Kidney epithelial cell (primary cell): ENCODE results near the gene CDX1. TPM values are rescaled to one million over a fixed set of nuclear protein-coding genes. Genes with fewer than 3 reads are reported as not detected.

ENCODE experiments used
- DNase-seq: peaks from one replicate; pipeline ENCODE4 v3.0.0-alpha.2; 2010; ENCODE audit warnings: low read depth
- H3K27me3 ChIP-seq: 2 replicates; pipeline ENCODE4 v1.6.0; 2011; ENCODE audit warnings: low read length; ENCODE audit not compliant: control insufficient read depth, insufficient read depth
- H3K36me3 ChIP-seq: 2 replicates; pipeline ENCODE4 v1.5.1; 2011; ENCODE audit warnings: low read length; ENCODE audit not compliant: control insufficient read depth, insufficient read depth
- H3K4me3 ChIP-seq: 2 replicates; pipeline ENCODE4 v1.5.1; 2011; ENCODE audit warnings: low read depth, mild to moderate bottlenecking, control low read depth, low read length
- total RNA-seq: library from RNA; depleted of rRNA; stranded (reverse); fragments of >200 nt; gene quantifications from 2 replicates; pipeline ENCODE4 v1.2.3, GENCODE V29; 2015
- TF ChIP-seq, protein P1 (sequence below): IDR thresholded peaks from 2 replicates; pipeline ENCODE4 v1.5.1; 2011; ENCODE audit warnings: mild to moderate bottlenecking, moderate library complexity, low read length, control low read depth, inconsistent platforms; ENCODE audit not compliant: insufficient read depth, poor library complexity, severe bottlenecking

CDX1 gene
- total RNA-seq, 1 donor from 2014 or later: 0.33 TPM

DNA sequence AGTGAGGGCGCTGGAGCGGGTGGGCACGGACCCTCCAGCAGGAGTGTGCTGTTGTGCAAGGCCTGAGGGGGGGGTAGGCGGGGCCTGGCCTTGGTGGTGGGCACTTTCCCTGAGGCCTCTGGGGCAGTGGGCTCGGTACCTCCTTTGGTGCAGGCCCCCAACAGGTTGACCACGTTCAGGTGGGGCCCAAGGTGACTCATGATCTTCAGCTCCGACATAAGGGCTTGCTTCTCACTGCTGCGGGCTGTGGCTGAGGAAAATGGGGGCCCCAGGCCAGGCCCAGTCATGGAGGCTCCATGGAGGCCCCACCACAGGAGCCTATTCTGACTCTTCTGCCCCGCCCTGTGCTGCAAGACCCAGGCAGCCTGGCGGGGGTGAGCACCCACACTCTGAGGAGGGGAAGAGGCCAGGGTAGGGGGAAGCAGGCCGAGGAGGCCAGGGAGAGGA lies 42.4 kb upstream of the CDX1 start:
- H3K27me3 ChIP-seq: no peaks in the 10 kb centered on the region
- TF ChIP-seq, protein P1, sequence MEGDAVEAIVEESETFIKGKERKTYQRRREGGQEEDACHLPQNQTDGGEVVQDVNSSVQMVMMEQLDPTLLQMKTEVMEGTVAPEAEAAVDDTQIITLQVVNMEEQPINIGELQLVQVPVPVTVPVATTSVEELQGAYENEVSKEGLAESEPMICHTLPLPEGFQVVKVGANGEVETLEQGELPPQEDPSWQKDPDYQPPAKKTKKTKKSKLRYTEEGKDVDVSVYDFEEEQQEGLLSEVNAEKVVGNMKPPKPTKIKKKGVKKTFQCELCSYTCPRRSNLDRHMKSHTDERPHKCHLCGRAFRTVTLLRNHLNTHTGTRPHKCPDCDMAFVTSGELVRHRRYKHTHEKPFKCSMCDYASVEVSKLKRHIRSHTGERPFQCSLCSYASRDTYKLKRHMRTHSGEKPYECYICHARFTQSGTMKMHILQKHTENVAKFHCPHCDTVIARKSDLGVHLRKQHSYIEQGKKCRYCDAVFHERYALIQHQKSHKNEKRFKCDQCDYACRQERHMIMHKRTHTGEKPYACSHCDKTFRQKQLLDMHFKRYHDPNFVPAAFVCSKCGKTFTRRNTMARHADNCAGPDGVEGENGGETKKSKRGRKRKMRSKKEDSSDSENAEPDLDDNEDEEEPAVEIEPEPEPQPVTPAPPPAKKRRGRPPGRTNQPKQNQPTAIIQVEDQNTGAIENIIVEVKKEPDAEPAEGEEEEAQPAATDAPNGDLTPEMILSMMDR: no peak
- DNase-seq: no peak
- H3K4me3 ChIP-seq: no peak overlapping the region
- no peaks in the 10 kb centered on the region for H3K36me3 ChIP-seq

DNA sequence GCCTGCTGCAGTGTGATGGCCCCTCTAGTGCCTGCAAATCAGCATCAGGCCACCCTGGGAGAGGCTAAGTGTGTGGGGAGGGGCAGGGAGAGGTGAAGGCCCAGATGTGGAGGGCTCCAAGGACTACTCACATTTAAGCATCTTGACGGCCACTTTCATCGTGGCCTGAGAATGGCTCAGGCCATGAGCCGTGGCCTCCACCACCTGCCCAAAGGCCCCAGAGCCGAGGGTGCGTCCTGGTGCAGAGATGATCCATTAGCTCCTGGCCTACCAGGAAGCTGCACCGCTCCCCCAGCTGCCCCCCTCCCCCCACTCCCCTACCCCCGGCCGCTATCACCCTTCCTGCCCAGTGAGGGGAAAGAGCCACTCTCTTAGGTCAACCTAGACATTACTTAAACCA lies 42.0 kb upstream of the CDX1 start:
- TF ChIP-seq, protein P1: no peak

DNA sequence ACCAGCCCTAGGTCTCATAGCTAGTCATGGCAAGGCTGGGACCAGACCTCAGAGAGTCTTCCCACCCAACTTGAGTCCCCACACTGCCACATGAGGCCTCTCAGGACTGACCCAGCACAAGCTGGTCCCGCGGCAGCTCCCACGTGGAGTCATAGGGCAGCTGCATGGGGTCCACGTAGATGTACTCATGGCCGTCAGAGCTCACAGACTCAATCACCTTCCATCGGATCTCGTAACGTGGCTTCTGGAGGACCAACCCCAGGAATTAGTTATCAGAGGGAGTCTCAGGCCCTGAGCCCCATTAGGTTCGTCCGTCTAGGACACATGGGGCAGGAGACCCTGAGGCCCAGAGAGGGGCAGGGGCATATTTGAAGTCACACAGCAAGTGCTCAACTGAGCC lies 41.2 kb upstream of the CDX1 start:
- Histone ChIP-seq H3K36me3 (no peaks in the 10 kb centered on the region), H3K4me3 (no peak overlapping the region), H3K27me3 (no peaks in the 10 kb centered on the region)
- no peak for DNase-seq
- TF ChIP-seq, protein P1: no peak

More for the DNA sequence above, 42.0 kb upstream of the CDX1 start:
- Histone ChIP-seq H3K4me3 (no peak overlapping the region), H3K27me3 (no peaks in the 10 kb centered on the region), H3K36me3 (no peaks in the 10 kb centered on the region)
- no peak for DNase-seq

DNA sequence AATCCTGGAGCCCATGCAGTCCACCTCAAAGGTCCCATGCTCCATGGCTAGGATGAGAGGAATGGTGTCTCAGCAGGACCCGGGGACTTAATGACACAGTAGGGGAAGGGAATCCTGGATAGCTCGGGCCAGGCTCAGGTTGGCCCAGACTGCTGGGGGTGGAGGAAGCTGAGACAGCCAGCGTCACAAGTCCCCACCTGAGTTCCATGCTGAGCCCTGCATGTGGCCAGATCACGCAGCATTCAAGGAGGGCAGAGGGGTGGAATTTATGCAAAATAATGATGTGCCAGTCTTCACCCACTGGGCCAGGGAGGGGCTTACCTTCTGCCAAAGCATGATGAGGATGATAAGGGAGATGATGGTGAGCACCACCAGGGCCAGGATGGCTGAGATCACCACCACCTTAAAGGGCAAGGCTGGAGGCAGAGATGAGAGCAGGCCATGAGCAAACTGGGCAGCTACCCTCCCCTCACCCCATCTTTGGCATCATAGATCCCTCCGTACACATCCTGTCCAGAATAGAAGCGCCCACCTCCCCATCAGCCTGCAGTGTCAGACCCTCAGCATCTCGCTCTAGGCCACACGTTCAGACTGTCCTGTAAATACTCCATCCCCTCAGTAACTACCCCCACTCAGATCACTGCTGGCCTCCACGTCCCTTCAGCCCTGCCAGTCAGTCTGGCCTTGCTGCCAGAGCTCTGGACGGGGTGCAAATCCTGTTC lies 40.2 kb upstream of the CDX1 start:
- H3K4me3 ChIP-seq: no peak overlapping the region
- no peaks in the 10 kb centered on the region for H3K27me3 ChIP-seq
- TF ChIP-seq, protein P1: no peak
- DNase-seq: no peak
- no peaks in the 10 kb centered on the region for H3K36me3 ChIP-seq

DNA sequence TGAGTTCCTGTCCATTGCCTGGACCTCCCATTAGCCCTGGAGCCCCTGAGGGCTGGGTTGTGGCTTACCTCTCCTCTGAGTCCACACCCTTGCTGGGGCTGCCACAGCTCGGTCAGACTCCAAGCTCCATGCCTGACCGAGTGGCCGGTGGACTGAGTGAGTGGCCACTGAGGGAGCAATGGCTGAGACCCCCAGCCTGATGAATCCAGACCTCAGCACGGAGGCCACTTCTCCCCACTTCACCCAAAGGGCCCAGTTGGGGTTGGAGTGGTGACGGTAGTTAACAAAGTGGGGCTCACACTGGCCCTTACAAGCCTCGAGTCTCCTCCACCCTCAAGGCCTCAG lies 39.7 kb upstream of the CDX1 start:
- H3K4me3 ChIP-seq: no peak overlapping the region
- H3K27me3 ChIP-seq: no peaks in the 10 kb centered on the region
- no peaks in the 10 kb centered on the region for H3K36me3 ChIP-seq
- TF ChIP-seq, protein P1: no peak
- DNase-seq: no peak

DNA sequence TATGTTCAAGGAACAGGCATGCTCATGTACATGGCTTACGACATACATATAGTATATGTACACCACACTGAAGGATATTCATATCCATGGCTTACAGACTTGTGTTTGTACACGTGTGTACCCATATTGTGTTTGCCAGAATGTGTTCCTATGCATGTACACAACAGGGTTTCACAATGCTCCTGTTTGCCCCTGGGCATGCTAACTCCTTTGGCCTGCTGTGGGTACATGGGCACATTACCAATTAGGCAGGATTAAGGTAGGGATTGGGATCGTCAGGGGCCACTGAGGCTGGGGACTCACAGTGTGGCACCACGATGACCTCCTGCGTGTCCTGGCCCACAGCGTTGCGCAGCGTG lies 37.1 kb upstream of the CDX1 start:
- no peaks in the 10 kb centered on the region for H3K36me3 ChIP-seq

More for the DNA sequence above, 37.1 kb upstream of the CDX1 start:
- Histone ChIP-seq H3K27me3 (no peaks in the 10 kb centered on the region), H3K4me3 (no peak overlapping the region)
- DNase-seq: no peak
- TF ChIP-seq, protein P1: no peak
